Measurements from ENCODE around the gene GPR65. TPM values are rescaled to one million over a fixed set of nuclear protein-coding genes. Genes with fewer than 3 reads are reported as not detected.

GPR65 gene
- total RNA-seq, 1 experiment from 2014 or later = not detected

- POLR2A ChIA-PET (ENCODE audit: unreplicated experiment) = no interaction called here
- H2AFZ ChIP-seq = no peak overlapping the region
- no peaks in the 10 kb centered on the region for H3F3A ChIP-seq (ENCODE audit: insufficient read depth, low read depth)
- intact Hi-C loops (cut with micrococcal nuclease; ENCODE audit: unreplicated experiment) = no loop called here
- H3K36me3 ChIP-seq (ENCODE audit: low read depth) = no peaks in the 10 kb centered on the region
- no peak overlapping the region for H3K27ac ChIP-seq
- CTCF ChIA-PET = no interaction called here
- no peaks in the 10 kb centered on the region for H4K20me1 ChIP-seq (ENCODE audit: insufficient read depth)
- no peaks in the 10 kb centered on the region for H3K9me2 ChIP-seq (ENCODE audit: insufficient read depth)
- no peak overlapping the region for H3K4me3 ChIP-seq
- no peaks in the 10 kb centered on the region for H3K9me3 ChIP-seq (ENCODE audit: insufficient read depth, low read depth)
- H3K27me3 ChIP-seq (ENCODE audit: insufficient read depth, low read depth) = 0 out of 2 replicates have a peak, but pooled peaks cover 5% of the 10 kb centered on the region
- TF ChIP-seq CTCF (conservative IDR thresholded peaks at IDR 0.05) (no peak), EZH2 (IDR thresholded peaks at IDR 0.05; ENCODE audit: low read depth) (no peak)
- no peaks in the 10 kb centered on the region for H3K4me1 ChIP-seq (replicated peaks; ENCODE audit: insufficient read depth)
- DNase-seq = no peak
- no peaks in the 10 kb centered on the region for H3K79me2 ChIP-seq (ENCODE audit: low read depth)
- no TSS peak for BruUV-seq (replicated peaks)
- no peak overlapping the region for H3K4me2 ChIP-seq
Observed at GRCh38 chr14:87992346-87992717, 12.6 kb upstream of the GPR65 start.

- DNase-seq = peak in 1 of 2 experiments; percentile 39
- Histone ChIP-seq H3K4me2 (no peak within 1 kb of the TSS), H3K9me2 (ENCODE audit: insufficient read depth) (no peaks in the 10 kb centered on the region), H3K27ac (no peak within 1 kb of the TSS), H3K27me3 (ENCODE audit: insufficient read depth, low read depth) (0 out of 2 replicates have a peak, but pooled peaks cover 5% of the 10 kb centered on the region), H2AFZ (no peak within 1 kb of the TSS), H3F3A (ENCODE audit: insufficient read depth, low read depth) (no peaks in the 10 kb centered on the region), H3K79me2 (ENCODE audit: low read depth) (no peaks in the 10 kb centered on the region), H3K4me1 (replicated peaks; ENCODE audit: insufficient read depth) (no peaks in the 10 kb centered on the region), H3K4me3 (no peak within 1 kb of the TSS), H3K9me3 (ENCODE audit: insufficient read depth, low read depth) (no peaks in the 10 kb centered on the region), H3K36me3 (ENCODE audit: low read depth) (no peaks in the 10 kb centered on the region), H4K20me1 (ENCODE audit: insufficient read depth) (no peaks in the 10 kb centered on the region)
- CTCF ChIA-PET = no interaction called here
- intact Hi-C loops (cut with micrococcal nuclease; ENCODE audit: unreplicated experiment) = no loop called here
- BruUV-seq (replicated peaks) = no TSS peak
- POLR2A ChIA-PET (ENCODE audit: unreplicated experiment) = no interaction called here
- TF ChIP-seq CTCF (conservative IDR thresholded peaks at IDR 0.05) (no peak), EZH2 (IDR thresholded peaks at IDR 0.05; ENCODE audit: low read depth) (no peak)
Observed at GRCh38 chr14:87992718-87993628, 12.0 kb upstream of the GPR65 start, which contains the start of gene GALC. Gene GALC, minus strand, starts transcription at chr14:87993182. Its CDS starts 18 bp downstream, at chr14:87993164.

GRCh38 chr14:87994974-87995373 lies 10.0 kb upstream of the GPR65 start:
- intact Hi-C loops (cut with micrococcal nuclease; ENCODE audit: unreplicated experiment) = no loop called here
- H3K4me2 ChIP-seq = no peak overlapping the region
- TF ChIP-seq CTCF (conservative IDR thresholded peaks at IDR 0.05) (no peak), EZH2 (IDR thresholded peaks at IDR 0.05; ENCODE audit: low read depth) (no peak)
- no peak for DNase-seq
- ChIA-PET POLR2A (ENCODE audit: unreplicated experiment) (no interaction called here), CTCF (no interaction called here)
- H3K9me3 ChIP-seq (ENCODE audit: insufficient read depth, low read depth) = no peaks in the 10 kb centered on the region
- H3F3A ChIP-seq (ENCODE audit: insufficient read depth, low read depth) = no peaks in the 10 kb centered on the region
- no peak overlapping the region for H2AFZ ChIP-seq
- H3K4me3 ChIP-seq = no peak overlapping the region
- no peaks in the 10 kb centered on the region for H3K27me3 ChIP-seq (ENCODE audit: insufficient read depth, low read depth)
- H3K36me3 ChIP-seq (ENCODE audit: low read depth) = no peaks in the 10 kb centered on the region
- BruUV-seq (replicated peaks) = no TSS peak
- H3K27ac ChIP-seq = no peak overlapping the region
- H3K9me2 ChIP-seq (ENCODE audit: insufficient read depth) = no peaks in the 10 kb centered on the region
- no peaks in the 10 kb centered on the region for H4K20me1 ChIP-seq (ENCODE audit: insufficient read depth)
- H3K79me2 ChIP-seq (ENCODE audit: low read depth) = no peaks in the 10 kb centered on the region
- H3K4me1 ChIP-seq (replicated peaks; ENCODE audit: insufficient read depth) = no peaks in the 10 kb centered on the region

All from PC-9 (cell line).